HG03460 (cell line): Measurements from ENCODE around the gene PPP2R2C.

Experiments
- ATAC-seq: cut with Tn5 transposase; IDR thresholded peaks from one replicate; pipeline ENCODE4 v1.9.1; 2021; ENCODE audit not compliant: unreplicated experiment

PPP2R2C gene

DNA sequence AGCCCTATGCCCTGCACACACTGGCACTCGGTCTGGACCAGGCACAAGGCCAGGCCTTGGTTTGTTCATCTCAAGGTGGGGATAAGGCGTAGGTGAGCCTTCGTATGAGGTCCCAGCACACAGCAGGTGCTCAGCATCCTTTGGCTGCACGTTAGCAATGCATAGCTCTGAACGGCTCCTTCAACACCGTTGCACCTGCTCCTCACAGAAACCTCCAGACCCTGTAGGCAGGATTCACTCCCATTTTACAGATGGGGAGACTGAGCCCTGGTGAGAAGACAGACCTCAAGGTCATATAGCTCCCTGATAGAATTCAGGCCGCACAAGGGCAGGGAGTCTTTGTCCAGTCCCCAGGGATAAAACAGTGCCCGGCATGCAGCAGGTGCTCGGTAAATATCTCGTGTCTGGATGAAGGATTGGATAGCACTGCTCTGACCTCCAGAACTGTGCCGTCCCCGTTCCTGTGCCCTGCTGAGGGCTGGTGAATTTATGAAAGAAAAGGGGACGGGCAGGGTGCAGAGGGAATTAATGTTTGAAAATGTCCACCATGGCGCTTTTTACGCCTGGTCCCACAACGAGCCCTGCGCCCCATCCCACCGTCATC lies 2.4 kb downstream of the PPP2R2C start:
- no peak for ATAC-seq

DNA sequence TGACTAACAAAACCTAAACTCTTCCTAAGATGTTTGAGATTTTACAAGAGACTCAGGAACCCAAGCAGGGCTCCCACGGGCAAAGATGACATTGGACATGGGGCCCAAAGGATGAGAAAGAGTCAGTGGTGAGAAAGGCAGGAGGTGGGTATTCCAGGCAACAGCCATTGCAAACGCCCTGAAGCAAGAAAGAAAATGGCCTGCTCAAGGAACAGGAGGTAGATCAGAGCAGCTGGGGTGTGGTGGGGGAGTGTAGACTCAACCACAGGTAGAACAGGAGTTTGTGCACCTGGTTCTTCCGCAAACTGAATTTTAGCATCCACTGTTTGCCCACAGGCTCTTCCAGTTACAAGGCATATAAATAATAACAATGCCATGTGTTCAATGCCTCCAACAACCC lies 3.3 kb downstream of the PPP2R2C start:
- no peak for ATAC-seq

DNA sequence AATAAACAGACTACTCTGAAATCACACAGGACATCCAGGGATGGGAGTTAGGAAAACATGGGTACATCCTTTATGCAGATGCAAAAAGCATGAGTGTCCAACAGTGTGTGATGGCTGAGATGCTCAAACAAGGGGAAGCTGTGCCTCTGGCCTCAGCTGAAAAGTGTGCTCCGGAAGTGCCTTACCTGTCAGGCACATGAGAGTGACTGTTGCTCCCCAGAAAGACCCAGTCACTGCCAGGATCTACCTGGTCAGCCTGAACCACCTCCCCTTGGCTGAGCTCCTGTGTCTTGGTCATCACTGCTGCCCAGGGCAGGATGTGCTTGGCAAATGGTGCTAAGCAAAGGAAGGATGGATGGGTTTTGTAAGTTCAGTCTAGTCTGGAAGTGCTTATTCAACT lies 4.0 kb downstream of the PPP2R2C start:
- ATAC-seq: no peak

- ATAC-seq: no peak
Measured at GRCh38 chr4:6467600-6467999, 4.8 kb downstream of the PPP2R2C start.

- no peak for ATAC-seq
Measured at GRCh38 chr4:6466756-6467381, 5.5 kb downstream of the PPP2R2C start.

DNA sequence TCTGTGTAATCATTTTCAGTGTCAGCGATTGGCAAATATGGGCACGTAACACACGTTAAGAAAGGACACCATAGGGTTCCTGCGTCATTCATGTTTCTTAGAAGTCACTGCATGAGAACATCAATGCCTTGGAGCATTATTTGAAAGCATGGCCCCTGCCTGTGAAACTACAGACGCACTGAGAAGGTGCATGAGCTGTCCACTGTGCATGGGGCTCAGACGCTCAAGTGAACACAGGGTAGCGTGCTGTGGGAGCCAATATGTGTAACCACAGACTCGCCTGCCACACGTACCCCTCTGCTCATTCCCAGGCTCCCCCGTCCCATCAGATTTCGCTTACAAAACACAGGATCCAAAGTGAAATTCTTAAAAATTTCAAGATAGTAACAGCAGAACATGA lies 6.5 kb downstream of the PPP2R2C start:
- ATAC-seq: no peak

GRCh38 chr4:6464842-6465588 lies 7.4 kb downstream of the PPP2R2C start:
- ATAC-seq: no peak

DNA sequence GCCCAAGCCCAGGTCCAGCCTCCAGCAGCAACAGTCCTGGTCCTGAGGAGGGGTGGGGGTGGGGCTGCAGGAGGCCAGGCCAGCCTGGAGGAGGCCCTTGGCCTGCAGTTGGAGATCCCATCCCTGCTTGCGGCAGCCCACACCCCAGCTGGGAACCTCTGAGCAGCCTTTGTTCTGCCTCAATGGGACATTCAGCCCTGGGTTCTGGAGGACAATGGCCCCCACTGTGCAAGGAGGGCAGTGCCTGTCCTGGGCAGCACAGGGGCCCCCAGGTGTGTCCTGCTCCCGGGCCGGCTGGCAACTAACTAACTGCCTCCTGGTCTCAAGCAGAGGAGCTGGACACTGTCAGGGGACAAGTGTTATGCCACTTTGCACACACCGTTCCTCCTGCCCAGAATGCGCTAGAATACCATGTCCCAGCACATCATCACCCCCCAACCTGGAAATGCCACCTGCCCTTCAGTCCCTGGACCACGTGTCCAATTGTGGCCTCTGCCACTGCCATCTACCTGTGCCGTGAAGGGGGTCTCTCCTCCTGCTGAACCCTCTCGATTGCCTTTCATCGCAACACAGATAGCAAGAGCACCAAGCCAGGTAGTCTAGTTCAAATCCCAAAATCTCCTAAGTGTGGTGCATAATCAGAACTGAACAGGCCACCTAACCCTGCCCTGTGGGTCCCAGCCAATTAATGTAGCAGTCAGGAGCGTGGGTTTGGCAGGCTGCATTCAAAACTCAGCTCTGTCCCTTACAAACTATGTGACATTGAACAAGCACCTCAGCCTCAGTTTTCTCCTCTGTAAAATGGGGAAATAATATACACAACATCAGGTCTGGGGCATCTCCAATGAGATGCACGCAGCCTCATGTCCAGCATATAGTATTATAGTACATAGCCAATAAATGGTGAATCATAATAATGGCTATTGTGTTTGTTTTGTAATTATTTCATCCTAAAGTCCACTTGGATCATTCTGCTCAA lies 8.8 kb downstream of the PPP2R2C start:
- no peak for ATAC-seq

DNA sequence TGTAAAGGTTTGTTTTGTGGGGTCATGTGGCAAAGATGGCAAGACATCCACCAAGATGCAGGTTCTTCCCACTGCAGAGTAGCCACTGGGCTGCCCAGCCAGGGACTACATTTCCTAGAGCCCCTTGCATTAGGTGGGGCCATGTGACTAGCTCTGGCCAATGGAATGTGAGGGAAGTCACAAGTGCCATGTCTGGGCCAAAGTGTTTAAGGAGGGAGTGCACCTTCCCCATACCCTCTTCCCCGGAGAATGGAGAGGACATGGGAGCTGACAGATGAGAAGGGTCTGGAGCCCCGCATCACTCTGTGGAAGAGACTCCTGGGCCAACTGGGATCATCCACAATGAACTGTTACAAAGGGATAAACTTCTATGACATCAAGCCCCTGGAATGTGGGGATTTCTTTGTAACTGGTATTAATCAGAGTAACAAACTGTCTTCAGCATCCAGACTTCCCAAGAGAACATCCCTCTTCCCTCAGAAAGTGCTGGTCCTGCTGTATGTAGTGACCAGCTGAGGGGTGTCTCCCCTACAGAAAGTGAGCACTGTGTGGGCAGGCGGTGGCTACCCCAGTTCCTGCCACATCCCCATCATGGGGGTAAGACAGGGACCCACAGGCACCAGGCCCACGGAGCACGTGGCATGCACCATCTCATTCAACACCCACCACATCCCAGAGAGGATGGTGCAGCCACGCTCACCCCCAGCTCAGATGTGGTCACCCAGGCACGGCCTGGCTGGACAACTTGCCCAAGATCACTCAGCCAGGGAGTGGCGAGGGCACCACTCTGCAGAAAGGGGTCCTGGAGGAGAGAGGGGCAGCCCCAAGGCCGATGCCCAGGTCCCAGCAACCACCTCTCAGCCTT lies 10.9 kb downstream of the PPP2R2C start:
- no peak for ATAC-seq

DNA sequence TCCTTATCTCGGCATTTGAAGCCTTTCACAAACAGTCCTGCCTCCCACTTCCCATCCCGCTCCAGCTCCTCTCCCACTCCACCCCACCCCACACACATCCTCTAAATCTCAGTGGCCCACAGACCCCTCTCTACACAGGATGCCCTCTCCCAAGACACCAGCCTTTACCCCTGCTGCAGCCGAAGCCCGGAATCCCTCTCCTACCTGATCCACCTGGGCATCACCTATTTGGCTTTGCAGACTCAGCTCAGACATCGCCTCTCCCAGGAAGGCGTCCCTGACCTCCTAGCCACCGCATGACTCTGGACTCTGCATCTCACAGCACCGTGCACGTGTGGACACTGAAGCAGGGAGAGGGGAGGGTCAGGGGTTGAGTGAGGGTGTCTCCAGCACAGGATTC lies 11.5 kb downstream of the PPP2R2C start:
- no peak for ATAC-seq

DNA sequence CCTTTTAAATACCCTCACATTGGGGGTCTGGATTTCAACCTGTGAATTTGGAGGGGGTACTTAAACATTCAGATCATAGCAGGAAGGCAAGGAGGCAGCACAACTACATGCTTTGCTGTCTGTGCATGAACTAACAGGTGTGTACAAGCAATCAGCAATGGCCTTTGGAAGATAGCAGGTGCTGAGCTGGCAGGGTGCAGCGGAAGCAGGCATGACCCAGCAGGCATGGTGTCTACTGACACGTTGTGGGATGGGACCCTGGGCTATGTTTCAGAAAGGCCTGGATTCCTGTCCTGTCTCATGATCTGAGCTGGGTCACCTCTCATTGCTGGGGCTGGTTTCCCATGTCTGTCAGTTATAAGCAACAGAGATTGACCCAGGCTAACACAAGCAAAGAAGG lies 13.9 kb downstream of the PPP2R2C start:
- no peak for ATAC-seq

DNA sequence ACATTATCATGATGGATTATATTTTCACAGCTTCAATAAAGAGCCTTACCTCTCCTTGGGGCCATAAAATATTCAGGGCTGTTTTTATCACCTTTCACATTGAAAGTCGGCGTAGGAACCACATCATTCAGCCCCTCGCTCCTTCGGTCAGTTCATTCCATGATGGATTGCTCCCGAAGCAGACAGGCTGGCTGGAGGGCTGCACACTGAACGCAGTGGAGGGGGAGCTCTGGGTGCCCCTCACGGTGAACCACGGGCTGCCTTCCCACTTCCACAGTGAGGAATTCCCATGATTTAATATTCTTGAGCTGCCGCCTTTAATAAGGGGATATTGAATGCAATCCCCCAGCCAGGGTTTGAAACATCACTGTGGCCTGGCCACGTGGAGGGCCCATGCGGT lies 16.0 kb downstream of the PPP2R2C start:
- no peak for ATAC-seq

- ATAC-seq: no peak
Measured at GRCh38 chr4:6454112-6454910, 18.1 kb downstream of the PPP2R2C start.

DNA sequence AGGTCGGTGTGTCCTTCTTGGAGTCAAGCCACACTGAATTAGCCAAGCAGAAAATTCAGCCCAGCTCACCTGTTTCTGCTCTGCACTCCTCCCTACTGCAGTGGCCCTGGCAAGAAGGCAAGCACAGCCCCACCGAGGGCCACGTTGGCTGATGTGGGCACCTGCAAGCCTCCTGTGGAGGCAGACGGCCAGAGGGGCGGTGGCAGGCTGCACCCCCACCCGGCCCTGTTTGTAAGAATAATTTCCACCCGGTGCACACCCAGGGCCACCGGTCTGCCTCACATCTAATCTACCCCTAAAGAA lies 18.8 kb downstream of the PPP2R2C start:
- ATAC-seq: no peak

- no peak for ATAC-seq
Measured at GRCh38 chr4:6452897-6453687, 19.3 kb downstream of the PPP2R2C start.

DNA sequence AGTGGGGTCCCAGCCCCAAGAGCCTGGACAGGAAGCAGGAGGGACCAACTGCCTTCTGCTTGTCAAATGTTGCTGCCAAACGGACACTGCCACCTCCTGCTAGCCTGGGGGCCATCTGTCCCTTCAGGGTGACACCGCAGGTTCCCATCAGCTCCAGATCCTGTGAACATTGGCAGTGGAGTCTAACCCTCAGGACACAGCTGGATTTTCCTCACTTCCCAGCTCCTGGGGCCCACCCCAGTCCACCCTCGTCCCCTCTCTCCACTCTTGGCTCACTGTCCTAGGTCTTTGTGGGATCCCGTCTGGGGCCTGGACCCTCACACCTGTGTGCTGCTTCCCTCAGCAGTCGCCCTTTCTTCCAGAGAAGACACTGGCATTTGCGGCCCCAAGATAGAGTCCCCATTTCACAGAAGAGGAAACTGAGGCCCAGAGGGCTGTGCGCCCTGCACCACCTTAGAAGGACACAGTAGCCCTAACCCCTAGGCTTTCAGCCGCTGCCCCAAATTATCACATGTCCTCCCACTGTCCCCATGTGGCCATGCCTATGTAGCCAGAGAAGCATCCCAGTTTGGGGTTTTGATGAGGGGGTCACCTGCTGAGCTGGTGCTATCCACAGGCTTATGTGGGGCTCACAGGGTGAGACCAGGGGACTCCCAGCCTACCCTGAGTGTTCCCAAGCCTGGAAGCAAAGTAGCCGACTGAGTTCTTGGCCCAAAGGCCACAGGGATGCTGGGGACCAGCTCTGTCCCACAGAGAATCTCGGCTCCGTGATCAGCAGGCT lies 20.1 kb downstream of the PPP2R2C start:
- ATAC-seq: no peak

- ATAC-seq: no peak
Measured at GRCh38 chr4:6451309-6451708, 21.1 kb downstream of the PPP2R2C start.

DNA sequence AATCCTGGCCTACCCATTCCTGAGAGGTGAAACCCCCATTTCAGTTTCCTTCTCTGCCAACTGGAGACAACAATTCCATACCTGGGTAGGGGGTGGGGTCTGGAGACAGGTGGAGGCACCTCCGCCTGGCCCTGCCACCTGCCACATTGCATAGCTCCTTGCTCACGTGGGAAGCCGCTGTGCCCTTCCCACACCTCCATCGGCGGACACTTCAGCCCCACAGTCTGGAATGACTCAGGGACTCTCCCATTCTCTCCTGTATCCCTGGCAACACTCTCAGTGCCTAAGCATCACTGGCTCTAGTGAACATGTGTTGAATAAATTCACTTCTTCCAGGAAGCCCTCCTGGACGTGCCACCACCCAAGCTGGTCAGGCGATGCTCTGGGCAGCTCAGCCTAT lies 21.7 kb downstream of the PPP2R2C start:
- no peak for ATAC-seq
